Cardiac septum (tissue), 1 donor: ENCODE measurements around the gene EPS8L3. TPM values are rescaled to one million over a fixed set of nuclear protein-coding genes. Genes with fewer than 3 reads are reported as not detected.
"Not testable (repeated sequence)": the region's sequence is repeated elsewhere in the genome, so short reads cannot be mapped to it uniquely, and the experiment has no call there.

Experiments used
- DNase-seq: peaks from one replicate; pipeline ENCODE4 v3.0.0-alpha.2; 2020; ENCODE audit warnings: low spot score
- intact Hi-C: fragments of 100-400 bp; cut with DNase I; formaldehyde crosslinking; loops from one replicate; pipeline ENCODE4 v1.14.0; 2022
- total RNA-seq: library from RNA; stranded (reverse); fragmentation: NEBNext Ultra II Directional; extraction: Animal tissue kit (Norgen Biotek cat#: 25700); gene quantifications from one replicate; pipeline ENCODE4 v1.2.1, GENCODE V29; 2021
- donor health status: DM: no; HTN: no; CAD: no.

The EPS8L3 gene
- total RNA-seq, 1 donor from 2014 or later = not detected

DNA sequence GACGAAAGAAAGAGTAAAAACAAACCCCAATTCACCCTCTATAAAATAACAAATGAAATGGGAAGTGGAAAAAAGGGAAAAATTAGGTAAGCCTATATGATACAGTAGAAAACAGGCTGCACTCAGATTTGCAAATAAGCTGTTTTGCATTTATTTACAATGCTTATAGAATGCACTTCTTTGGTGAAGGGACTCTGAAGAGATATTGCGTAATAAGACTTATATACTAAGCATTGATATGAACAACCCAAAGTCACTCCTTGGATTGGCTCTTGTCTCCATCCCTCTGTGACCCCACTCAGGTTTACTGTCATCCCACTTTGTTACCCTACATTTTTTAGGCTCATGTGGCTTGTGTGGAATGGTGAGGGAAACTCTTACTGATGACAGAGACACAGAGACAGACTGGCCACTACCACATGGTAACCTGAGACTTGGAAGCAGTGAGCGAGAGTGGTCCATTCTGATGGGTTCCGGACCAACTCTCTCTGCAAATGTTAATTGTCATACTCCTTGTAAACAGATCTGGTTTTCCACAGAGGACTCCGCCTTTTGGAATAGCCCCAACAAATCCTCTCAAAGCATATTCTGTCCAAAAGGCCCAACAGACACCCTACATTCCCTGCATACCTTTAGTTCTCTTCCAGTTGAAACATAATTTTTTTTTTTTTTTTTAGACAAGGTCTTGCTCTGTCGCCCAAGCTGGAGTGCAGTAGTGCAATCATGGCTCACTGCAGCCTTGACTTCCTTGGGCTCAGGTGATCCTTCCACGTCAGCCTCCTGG, 40.6 kb downstream of the EPS8L3 start:
- intact Hi-C loops = no loop called here

DNA sequence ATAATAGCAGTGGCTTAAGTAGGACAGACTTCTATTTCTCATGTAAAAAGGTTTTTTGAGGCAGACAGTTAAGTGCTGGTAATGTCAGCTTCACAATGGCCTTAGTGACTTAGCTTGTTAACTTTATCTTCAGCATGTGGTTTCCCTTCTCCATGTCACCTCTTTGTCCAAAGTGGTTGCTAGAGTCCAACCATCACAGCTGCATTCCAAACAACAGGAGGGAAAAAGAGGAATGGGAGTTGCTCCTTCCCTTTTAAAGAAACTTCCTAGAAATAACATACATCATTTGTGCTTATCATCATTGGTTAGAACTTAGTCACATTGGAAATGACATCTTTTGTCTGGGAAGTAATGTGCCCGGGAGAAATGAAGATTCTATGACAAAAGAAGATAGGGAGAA, 41.8 kb downstream of the EPS8L3 start:
- no peak for DNase-seq
- intact Hi-C loops = no loop called here

More for the DNA sequence above, 40.6 kb downstream of the EPS8L3 start:
- DNase-seq = no peak

DNA sequence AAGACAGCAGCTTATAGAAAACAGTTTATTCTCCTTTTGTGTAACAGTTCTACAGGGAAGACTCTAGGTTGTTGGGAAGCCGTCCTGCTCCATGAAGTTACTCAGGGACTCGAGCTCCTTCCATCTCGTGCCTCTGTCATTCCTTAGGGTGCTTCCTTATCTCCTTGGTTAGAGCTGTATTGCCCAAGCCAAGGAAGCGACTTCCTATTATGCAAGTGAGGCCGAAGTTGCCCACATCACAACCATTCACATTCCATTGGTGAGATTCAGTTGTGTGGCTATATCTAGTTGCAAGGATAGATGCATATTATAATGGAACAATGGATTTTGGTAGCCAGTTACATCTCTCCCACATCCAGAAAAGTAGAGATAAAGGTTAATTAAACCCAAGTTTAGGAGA, 42.7 kb downstream of the EPS8L3 start:
- no peak for DNase-seq
- intact Hi-C loops = no loop called here

DNA sequence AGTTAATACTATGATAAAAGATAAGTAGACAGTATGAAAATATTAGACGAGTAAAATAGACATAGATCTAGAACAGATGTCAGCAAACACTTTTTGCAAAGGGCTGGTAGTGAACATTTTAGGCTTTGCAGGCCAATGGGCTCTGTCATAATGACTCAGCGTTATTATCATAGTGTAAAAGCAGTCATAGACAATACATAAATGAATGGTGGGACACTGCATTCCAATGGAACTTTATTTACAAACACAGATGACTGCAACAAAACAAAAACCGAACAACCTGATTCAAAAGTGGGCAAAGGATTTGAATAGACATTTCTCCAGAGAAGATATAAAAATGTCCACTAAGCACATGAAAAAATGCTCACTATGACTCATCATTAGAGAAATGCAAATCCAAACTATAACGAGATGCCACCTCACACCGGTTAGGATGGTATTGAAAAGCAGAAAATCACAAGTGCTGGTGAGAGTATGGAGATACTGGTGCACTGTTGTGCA, 44.3 kb downstream of the EPS8L3 start:
- intact Hi-C loops = no loop called here
- DNase-seq = no peak

DNA sequence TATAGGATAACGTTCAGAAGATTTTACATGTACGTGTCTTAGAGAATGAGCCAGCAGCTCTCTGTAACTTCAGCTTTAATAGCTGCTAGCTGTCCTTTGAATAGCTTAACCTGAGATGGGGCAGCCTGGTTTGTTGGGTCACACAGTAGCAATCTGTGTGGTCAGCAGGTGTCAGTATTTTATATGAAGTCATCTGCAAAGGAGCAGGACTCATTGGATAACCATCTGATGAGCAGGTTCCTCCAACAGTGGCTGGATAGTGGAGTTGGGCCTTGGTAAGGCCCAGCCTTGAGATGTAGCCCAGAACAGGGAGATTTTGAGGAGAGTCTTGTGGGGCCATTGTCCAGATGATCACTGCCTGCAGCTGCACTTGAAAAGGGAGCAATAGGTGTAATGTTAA, 45.2 kb downstream of the EPS8L3 start:
- intact Hi-C loops = no loop called here

DNA sequence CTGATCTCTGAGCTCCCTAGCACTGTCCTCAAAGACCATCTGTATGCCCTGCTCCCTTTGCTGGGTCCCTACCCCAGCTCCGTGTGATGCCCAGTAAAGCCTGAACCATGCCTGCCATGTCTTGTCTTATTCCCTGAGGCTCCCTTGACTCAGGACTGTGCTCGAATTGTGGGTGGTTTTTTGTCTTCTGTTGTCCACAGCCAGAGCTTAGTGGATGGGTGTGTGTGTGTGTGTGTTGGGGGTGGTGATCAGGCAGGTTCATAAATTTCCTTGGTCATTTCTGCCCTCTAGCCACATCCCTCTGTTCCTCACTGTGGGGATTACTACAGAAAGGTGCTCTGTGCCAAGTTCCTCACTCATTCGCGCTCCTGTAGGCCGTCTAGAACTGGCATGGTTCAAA, 46.0 kb downstream of the EPS8L3 start:
- intact Hi-C loops = loop anchor here (2.0 kb wide), 1 partner anchor 55 kb away; no protein-coding TSS in a partner anchor
- DNase-seq = no peak

More for the DNA sequence above, 45.2 kb downstream of the EPS8L3 start:
- DNase-seq = no peak

DNA sequence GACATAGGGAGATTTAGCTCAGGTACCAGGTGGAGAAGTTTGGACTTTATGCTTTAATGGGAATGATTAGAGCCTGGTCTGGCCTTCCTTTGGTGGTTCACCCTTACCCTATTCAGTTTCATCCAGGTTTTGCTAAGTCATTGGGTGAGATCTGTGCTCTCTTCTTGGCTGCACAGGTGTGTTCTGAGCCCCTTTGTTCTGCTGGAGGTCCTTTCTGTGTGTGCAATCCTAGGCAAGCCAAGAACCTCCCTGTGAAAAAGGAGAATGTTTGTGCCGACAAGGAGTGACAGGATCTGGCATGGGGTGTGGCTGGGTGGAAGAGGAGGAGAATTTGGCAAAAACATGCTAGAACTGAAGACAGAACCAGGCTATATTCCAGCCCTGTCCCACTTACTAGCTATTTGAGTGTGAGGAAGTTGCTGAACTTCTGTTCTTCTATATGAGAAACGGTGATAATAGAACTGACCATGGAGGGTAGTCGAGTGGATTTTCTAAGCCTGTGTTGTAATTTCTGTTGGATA, 47.1 kb downstream of the EPS8L3 start:
- no peak for DNase-seq
- intact Hi-C loops = loop anchor here (2.0 kb wide), 1 partner anchor 56 kb away; no protein-coding TSS in a partner anchor

DNA sequence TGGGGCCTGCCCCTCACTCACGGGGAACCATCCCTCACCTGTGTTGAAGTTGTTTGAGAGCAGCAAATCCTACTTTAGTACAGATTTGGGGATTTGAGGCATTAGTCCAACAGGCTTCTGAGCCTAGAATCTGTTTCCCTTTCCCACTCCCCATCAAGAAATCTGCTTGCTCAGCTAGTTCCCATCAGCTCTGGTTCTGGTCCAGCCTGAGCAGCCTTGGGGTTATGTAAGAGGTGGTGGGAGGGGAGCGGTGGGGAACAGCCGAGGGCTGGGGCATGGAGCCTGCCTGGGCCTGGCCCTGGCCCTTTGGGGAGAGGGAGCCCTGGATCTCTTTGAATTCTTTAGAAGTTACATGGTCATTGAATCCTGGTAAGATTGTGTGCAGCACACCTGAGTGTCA, 47.6 kb downstream of the EPS8L3 start:
- intact Hi-C loops = loop anchor here (2.0 kb wide), 1 partner anchor 57 kb away; no protein-coding TSS in a partner anchor
- DNase-seq = no peak

DNA sequence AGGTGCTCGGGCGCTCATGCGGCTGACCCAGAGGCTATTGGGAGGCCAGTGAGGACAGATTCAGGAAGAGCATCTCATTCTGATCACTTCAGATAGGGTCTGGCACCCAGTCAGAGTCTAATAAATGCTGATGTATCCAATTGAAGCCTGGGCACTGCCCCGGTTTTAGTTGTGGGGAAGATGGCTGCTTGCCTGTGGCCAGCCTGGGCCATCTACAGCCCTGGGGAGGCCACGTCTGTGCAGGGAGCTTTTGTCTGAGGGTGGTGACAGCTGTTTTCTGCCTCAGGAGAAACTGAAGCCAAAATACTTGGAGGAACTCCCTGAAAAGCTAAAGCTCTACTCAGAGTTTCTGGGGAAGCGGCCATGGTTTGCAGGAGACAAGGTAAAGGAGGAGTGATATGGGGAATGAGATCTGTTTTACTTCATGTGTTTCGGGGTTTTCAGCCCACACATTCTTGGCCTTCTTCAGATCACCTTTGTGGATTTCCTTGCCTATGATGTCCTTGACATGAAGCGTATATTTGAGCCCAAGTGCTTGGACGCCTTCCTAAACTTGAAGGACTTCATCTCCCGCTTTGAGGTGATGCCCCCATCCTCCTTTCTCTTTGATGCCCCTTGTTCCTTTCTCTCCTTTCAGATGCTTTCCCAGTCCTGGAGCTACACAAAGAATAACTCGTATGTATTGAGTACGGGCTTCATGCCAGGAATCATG, 48.9 kb downstream of the EPS8L3 start:
- DNase-seq = no peak
- intact Hi-C loops = no loop called here

DNA sequence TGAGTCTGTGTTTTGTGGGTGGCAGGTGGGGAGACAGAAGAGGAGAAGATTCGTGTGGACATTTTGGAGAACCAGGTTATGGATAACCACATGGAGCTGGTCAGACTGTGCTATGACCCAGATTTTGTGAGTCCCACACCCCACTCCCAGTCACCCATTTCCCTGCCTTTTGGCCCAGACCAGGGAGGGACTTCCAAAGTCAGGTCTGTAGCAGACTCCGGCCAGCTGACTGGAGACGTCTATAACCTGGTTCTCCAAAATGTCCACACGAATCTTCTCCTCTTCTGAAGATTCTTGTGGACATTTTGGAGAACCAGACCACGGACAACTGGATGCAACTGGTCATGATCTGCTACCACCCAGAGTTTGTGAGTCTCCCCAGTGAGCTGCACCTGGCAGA, 50.1 kb downstream of the EPS8L3 start:
- no peak for DNase-seq
- intact Hi-C loops = no loop called here

DNA sequence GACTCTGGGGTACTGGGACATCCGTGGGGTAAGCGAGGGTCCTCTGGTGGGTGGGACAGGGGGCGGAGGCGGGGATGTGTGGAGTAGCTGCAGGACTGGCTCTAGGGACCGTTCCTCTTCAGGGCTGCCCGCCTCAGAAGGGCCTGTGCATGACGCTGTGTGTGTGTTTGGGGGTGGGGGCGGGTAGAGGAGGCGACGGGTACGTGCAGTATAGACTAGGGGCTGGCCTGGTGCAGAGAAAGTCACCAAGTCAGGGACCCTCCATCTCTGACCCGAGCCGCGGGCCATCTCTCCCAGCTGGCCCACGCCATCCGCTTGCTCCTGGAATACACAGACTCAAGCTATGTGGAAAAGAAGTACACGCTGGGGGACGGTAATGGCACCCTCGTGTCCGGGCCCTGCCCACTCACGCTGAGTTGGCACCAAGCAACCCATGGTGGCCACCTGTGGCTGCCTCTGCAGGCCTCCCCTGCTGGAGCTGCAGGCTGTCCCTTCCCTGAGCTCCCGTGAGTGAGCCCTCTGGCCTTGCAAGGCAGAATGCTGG, 51.3 kb downstream of the EPS8L3 start:
- no peak for DNase-seq
- intact Hi-C loops = no loop called here

DNA sequence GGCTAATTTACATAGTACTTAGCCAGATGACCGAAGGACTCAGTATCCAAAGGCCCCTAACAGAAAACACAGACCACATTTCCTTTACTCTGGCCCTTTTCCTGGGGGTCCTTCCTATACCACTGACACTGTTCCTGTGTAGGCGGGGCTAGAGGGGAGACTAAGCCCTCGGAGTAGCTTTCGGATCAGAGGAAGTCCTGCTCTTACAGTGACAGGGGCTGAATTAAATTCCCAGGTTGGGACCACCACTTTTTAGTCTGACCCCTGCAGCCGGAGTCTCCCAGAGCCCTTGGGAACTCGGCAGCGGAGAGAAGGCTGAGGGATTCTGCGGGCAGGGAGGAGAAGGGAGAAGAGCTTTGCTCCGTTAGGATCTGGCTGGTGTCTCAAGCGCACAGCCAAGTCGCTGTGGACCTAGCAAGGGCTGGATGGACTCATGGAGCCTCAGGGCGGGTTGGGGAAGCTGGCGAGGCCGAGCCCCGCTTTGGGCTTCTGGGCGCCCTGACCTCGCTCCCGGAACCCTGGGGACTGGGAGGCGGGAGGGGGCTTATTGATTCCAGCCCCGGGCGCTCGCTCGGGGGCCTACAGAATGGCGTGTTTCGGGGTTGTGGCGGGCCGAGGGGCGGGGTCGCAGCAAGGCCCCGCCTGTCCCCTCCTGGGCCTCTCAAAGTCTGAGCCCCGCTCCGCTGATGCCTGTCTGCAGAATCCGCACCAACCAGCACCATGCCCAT, 52.0 kb downstream of the EPS8L3 start, which contains the start of gene GSTM5:
Gene GSTM5 (plus strand): TSS at position 659 of the 728 bp plus-strand sequence. CDS start 62 bp downstream, at position 721.
- intact Hi-C loops, DNase-seq: not testable (repeated sequence)

DNA sequence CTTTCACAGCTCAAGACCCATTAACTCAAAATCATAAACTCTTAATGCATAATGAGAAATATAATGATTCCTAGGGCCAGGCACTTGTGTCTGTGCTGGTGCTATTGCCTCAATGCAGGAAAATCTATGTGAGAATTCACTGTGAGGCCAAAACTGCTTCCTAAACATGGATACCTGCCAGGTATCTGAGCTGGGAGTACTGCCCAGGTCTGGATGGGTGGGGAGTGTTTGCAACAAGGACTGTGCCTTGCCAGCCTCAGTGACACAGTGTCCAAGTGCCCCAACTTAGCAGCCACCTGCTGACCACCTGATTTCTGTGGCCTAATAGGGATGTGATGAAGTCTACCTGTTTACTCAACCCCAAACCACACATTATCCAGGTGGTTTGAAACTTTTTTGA, 53.9 kb downstream of the EPS8L3 start:
- DNase-seq, intact Hi-C loops: not testable (repeated sequence)

DNA sequence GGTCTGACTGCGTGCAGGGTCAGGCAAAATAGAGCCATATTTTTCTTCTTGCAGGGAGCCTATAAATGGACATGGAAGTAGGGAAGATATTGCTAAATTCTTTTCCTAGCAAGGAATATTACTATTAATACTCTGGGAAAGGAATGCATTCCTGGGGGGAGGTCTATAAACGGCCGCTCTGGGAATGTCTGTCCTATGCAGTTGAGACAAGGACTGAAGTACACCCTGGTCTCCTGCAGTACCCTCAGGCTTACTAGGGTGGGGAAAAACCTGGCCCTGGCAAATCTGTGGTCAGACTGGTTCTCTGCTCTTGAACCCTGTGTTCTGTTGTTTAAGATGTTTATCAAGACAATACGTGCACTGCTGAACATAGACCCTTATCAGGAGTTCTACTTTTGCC, 54.8 kb downstream of the EPS8L3 start:
- intact Hi-C loops, DNase-seq: not testable (repeated sequence)

DNA sequence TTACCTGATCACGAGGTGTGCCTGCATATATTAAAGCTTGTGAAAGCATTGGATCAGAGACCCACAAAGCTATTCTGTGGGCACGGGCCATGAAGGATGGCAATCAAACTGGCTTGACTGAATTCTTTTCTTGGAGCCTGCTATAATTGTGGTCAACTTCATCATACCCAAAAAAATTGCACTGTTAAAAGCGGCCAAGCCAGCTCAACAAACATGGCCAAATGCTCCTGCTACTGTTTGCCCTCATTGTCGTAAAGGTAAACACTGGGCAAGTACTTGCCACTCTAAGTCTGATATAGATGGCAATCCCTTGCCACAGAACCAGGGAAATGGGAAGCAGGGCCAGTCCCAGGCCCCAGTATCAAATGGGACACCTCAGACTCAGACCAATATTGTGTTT, 58.3 kb downstream of the EPS8L3 start:
- intact Hi-C loops = no loop called here
- no peak for DNase-seq

DNA sequence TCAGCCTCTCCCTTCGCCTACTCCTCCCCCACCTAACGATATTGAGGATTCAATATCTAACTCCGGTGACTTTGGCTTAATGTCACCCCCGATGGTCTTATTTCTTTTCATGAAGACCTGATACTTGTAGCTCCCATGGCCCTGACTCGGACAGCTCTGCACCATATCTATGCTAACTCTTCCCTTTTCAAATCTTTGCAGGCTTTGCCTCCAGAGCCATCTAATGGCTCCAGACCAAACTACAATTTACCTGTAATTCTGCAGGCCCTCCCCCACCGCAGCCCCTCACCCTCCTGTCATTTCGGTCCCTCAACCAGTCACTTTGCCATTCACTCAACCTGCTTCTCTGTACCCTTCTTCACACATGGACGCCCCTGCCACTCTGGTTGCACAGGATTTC, 59.5 kb downstream of the EPS8L3 start:
- intact Hi-C loops = no loop called here

DNA sequence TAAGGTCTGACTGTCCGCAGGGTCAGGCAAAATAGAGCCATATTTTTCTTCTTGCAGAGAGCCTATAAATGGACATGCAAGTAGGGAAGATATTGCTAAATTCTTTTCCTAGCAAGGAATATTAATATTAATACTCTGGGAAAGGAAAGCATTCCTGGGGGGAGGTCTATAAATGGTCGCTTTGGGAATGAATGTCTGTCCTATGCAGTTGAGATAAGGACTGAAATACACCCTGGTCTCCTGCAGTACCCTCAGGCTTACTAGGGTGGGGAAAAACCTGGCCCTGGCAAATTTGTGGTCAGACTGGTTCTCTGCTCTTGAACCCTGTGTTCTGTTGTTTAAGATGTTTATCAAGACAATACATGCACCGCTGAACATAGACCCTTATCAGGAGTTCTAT, 60.8 kb downstream of the EPS8L3 start:
- DNase-seq, intact Hi-C loops: not testable (repeated sequence)

More for the DNA sequence above, 59.5 kb downstream of the EPS8L3 start:
- no peak for DNase-seq
